Hepatocyte (in vitro differentiated cells): ENCODE results near the gene TNRC6A.

Experiments
- EZH2 ChIP-seq: fragments of 200-600 bp; sonication (generic); IDR thresholded peaks from 2 replicates; pipeline ENCODE4 v1.6.1; 2016; ENCODE audit warnings: antibody characterized with exemption, mild to moderate bottlenecking, borderline replicate concordance
- TF ChIP-seq, protein P1 (sequence below): fragments of 200-600 bp; sonication (generic); IDR thresholded peaks from 2 replicates; pipeline ENCODE4 v1.5.1; 2016; ENCODE audit warnings: antibody characterized with exemption, mild to moderate bottlenecking; ENCODE audit not compliant: poor library complexity

DNA sequence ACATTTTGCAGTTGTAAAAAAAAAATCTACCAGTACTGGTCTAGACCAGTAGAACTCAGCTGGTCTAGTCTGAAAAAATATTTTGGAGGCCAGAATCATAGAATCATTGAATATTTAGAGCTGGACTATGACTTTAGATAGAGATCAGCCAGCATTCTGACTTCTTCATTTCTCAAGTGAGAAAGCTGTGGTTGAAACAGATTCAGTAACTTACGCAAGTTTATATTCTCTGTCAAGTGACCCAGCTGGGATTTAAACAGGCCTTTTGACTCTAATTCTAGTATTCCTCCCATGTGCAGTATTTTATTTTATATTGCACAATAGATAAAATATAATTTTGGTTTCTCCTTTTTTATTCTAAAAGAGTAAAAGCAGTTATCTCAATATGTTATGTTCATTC is 4.9 kb downstream of the TNRC6A start:
- TF ChIP-seq, protein P1, sequence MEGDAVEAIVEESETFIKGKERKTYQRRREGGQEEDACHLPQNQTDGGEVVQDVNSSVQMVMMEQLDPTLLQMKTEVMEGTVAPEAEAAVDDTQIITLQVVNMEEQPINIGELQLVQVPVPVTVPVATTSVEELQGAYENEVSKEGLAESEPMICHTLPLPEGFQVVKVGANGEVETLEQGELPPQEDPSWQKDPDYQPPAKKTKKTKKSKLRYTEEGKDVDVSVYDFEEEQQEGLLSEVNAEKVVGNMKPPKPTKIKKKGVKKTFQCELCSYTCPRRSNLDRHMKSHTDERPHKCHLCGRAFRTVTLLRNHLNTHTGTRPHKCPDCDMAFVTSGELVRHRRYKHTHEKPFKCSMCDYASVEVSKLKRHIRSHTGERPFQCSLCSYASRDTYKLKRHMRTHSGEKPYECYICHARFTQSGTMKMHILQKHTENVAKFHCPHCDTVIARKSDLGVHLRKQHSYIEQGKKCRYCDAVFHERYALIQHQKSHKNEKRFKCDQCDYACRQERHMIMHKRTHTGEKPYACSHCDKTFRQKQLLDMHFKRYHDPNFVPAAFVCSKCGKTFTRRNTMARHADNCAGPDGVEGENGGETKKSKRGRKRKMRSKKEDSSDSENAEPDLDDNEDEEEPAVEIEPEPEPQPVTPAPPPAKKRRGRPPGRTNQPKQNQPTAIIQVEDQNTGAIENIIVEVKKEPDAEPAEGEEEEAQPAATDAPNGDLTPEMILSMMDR: no peak
- no peak for TF ChIP-seq EZH2
